Stimulated activated CD8-positive, alpha-beta memory T cell treated with anti-CD3 and anti-CD28 coated beads, Interleukin-12 subunit alpha, Interleukin-12 subunit beta, amount 100 ng/mL, for 4 hours (primary cell): Measurements from ENCODE around the gene PLA2G5.

Experiments
- DNase-seq: peaks from one replicate; pipeline ENCODE4 v3.0.0-alpha.2; 2020; ENCODE audit warnings: low read depth

The PLA2G5 gene

GRCh38 chr1:20090119-20090518 lies 20.1 kb downstream of the PLA2G5 start:
- no peak for DNase-seq

DNA sequence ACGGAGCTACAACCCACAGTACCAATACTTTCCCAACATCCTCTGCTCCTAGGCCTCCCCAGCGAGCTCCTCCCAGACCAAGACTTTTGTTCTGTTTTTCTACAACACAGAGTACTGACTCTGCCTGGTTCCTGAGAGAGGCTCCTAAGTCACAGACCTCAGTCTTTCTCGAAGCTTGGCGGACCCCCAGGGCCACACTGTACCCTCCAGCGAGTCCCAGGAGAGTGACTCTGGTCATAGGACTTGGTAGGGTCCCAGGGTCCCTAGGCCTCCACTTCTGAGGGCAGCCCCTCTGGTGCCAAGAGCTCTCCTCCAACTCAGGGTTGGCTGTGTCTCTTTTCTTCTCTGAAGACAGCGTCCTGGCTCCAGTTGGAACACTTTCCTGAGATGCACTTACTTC lies 20.6 kb downstream of the PLA2G5 start:
- no peak for DNase-seq

DNA sequence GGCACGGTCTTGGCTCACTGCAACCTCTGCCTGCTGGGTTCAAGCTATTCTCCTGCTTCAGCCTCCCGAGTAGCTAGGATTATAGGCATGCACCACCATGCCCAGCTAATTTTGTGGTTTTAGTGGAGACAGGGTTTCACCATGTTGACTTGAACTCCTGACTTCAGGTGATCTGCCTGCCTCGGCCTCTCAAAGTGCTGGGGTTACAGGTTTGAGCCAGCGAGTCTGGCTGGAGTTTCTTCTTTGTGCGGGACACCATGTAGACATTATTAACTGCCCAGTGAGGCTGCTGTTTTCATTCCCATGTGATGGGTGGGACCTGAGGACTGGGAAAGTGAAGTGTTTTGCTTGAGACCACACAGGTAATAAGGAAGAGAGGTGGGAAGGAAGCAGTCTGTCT lies 23.3 kb downstream of the PLA2G5 start:
- DNase-seq = no peak

DNA sequence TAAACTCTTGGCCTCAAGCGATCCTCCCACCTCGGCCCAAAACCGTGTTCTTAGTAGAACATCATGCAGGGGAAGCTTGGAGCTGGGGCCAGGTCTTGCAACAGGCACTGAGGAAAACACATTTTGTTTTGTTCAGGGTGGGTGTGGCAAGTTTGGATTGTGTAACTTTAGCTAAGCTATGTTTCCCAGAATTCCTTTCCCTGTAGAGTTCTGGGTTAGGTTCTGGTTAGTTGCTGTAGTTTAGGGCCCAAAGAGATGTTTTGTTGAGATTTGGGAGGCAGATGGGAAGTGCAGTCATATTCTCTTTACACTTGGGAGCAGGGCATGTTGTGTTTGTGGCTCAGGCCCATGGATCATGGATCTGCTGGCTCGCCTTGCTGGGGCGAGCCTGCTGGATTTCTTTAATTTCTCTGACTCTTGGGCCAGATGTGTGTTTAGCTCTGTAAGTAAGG lies 24.0 kb downstream of the PLA2G5 start:
- no peak for DNase-seq

- no peak for DNase-seq
Measured at GRCh38 chr1:20095564-20096434, 25.8 kb downstream of the PLA2G5 start.

DNA sequence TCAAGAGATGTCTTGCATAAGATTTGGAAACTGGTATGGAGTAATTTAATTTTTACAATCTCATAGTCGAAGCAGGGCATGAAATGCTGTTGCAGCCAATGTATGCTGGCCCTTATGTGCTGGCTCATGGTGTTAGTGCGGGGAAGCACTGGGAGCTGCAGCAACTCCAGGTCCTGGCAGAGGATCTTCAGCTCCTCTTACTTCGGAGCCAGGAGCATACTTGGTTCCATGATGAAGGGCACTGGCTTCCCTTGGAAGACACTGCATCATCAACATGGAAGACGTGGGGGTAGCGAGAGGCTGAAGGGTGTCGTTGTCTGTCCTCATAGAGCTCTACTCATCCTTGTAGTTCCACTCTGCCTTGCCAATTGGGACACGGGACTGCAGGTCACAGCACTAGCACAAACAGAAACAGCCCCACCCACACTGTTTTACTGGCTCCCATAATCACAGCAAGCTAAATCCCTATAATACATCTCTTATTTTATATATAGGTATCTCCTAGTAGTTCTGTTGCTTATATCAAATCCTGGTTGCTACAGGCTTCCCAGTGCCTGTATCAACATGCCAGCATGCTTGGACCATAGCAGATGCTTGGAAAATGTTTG lies 26.9 kb downstream of the PLA2G5 start:
- no peak for DNase-seq

DNA sequence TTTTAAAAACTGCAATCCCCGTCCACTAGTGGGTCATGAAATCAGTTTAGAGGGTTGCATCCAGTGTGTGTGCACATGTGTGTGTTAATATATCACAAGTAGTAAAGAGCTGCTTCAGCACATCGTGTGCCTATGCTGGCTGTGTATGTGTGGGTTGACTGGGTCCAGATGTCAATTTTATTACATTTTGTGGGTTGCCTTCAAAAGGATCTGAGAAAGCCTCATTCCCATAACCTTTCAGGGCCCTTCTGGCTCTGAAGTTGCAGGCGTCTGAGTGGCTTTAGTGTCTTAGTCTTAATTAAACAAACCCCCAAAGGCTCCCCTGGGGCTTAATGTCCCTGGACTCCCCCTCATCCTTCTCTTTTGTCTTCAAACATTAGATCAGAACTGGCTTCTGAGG lies 29.5 kb downstream of the PLA2G5 start:
- DNase-seq = no peak

- no peak for DNase-seq
Measured at GRCh38 chr1:20100632-20101355, 30.8 kb downstream of the PLA2G5 start.

DNA sequence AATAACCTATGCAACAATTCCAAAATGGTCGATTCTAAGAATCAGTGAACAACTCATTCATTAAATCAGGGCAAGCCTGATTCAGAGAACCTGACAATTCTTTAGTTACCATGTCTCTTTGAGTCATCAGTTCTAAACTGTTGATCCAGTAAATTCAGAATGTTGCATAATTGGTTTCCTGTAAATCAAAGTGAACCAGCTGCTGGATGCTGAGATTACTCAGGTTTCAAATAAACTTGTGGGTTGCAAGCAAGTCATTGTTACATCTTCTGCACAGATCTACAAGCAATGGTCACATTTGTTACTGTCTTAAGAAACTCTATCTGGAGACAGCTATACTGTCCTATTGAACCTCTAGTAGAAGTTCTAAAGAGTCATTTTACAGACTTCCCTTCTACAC lies 32.9 kb downstream of the PLA2G5 start:
- no peak for DNase-seq

DNA sequence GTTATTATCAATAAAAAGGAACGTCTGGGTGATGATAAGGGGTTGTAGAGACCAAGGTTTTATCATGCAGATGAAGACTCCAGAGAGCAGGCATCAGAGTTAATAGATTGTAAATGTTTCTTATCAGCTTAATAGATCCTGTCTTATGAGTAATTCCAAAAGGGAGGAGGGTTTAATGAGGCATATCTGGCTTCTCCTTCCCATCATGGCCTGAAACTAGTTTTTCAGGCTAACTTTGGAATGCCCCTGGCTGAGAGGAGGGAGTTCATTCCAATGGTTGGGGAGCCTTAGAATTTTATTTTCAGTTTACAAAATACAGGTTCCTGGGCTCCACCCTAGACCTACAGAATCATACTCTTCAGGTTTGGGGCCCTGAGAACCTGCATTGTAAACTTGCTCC lies 35.9 kb downstream of the PLA2G5 start:
- DNase-seq = no peak

GRCh38 chr1:20107351-20107750 lies 37.4 kb downstream of the PLA2G5 start:
- no peak for DNase-seq

DNA sequence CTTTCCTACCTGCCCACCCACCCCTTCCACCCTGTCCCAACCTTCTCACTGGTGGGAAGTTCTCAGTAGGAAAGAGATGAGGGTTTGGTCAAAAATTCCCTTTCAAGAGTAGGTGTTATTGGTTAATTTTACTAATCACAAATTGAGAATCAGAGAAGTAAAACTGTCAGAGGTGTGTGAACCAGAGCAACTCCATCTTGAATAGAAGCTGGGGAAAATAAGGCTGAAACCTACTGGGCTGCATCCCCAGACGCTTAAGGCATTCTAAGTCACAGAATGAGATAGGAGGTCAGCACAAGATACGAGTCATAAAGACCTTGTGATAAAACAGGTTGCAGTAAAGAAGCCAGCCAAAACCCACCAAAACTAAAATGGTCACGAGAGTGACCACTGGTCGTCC lies 37.8 kb downstream of the PLA2G5 start:
- no peak for DNase-seq

DNA sequence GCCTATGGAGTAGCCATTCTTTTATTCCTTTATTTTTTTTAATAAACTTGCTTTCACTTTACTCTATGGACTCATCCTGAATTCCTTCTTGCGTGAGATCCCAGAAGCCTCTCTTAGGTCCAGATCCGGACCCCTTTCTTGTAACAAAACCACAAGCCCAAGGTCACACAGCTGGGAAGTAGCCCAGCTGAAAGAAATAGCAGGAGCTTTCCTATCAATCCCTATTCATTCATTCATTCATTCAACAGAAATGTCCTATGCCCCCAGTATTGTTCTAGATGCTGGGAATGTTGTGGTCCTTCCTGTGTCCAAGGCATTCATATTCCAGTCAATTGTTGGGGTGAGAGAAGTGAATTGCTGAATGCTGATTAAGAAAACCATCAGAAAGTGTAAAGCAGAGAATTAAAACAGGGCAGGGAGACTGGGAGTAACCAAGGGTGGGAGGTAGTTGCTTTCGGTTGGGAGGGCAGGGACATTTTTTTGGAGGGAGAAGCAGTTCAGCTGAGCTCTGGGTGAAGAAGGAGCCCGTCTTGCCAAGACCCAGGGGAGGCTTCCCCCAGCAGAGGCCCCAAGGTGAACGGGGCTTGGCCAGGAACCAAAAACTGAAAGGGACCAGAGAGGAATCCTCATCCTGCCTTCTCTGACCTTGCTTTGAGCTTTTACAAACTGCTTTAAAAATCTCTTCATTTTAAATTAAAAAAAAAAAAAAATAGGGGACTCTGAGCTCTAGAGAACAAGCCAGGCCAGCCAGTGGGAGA lies 38.6 kb downstream of the PLA2G5 start:
- DNase-seq = no peak

GRCh38 chr1:20109223-20109856 lies 39.3 kb downstream of the PLA2G5 start:
- no peak for DNase-seq

- no peak for DNase-seq
Measured at GRCh38 chr1:20110679-20111078, 40.7 kb downstream of the PLA2G5 start.

- no peak for DNase-seq
Measured at GRCh38 chr1:20111452-20111851, 41.5 kb downstream of the PLA2G5 start.

DNA sequence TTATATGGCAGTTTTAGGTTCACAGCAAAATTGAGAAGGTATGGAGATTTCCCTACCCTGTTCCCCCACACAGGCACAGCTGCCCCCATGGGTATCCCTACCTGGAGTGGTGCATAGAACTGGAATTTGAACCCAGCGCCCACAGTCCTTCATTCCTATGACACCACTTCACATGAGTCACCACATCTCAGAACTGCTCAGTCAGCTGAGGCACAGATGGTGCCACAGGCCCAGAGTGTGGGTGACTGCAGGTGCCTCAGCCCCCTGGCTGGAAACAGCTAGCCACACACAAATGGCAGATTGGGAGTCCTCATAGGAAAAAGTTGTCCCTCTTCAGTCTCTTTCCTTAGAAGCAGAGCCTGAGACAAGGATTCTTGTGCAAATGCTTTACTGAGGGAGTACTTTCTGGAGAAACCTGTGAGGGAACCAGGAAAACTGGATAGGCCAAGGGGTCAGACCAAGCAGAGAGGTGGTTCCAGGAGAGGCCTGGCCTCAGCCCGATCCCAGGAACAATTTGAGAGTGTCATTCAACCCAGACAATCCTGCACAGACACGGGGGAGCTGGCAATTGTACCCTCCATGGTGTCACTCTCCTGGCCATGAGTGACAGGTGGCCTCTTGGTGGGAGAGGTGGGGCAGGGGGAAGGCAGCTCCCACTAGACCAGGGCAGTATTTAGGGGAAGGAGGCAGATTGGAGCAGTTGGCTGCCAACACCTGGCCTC lies 42.4 kb downstream of the PLA2G5 start:
- no peak for DNase-seq

DNA sequence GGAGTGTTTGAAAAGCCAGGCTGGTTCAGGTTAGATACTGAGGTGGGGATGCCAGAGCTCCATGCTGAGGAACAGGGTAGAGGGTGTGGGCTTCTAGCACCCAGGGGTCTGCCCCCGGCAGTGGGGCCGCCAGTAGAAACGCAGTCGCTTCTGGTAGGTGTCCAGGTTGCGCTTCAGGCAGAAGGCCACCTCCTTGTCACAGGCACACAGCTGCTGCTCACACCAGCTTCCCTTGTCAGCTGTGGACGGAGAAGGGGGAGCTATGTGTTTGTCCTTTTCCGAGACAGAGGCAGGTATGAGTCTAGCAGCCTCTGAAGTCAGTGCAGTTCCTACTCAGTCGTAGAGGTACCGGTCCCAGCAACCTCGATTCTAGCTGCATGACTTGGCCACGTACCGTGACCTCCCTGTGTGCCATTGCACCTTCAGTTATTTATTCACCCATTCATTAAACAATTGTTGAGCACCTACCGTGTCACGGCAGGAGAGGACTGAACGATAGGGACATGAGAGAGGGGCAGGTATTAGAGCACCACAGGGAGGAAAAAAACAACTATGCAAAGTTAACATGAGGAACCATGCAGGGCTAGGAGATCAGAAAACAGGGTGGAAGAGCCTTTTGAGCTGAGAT lies 44.1 kb downstream of the PLA2G5 start:
- DNase-seq = no peak

- DNase-seq = no peak
Measured at GRCh38 chr1:20115479-20115878, 45.5 kb downstream of the PLA2G5 start.

DNA sequence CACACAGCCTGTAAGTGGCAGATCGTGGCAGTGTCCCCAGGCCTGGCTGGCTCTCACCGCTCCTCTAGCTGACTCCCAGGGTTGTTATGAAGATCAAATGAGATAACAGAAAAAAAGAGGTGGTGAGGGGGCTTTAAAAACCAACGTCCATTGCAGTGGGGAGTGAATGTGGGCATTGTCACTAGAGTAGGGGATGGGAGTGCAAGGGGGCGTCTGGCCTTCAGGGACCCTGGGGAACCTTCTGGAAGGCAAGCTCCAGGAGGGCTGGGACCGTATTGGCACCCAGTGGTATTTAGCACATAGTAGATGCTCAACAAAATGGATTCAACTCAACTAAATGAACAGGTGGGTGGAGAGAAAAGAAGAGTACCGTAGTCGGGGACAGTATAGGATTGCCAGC lies 45.9 kb downstream of the PLA2G5 start:
- no peak for DNase-seq

- no peak for DNase-seq
Measured at GRCh38 chr1:20117236-20117635, 47.2 kb downstream of the PLA2G5 start.
